ENCODE data around the gene ZDHHC7.

Gene ZDHHC7

GRCh38 chr16:85007496-85008214, 3.7 kb downstream of the ZDHHC7 start:
- H3K27ac ChIP-seq (ENCODE audit: low read depth, low read length): no peak overlapping the region
- H3K4me1 ChIP-seq (ENCODE audit: control insufficient read depth in 1 of 2, insufficient read depth in 2 of 2, low read length in 2 of 2): peaks cover 49 to 61% of the 10 kb centered on the region in 2 donors
- peak overlapping the region in 1 of 2 donors; percentile 17 for H3K4me3 ChIP-seq (ENCODE audit: low read depth in 1 of 2, low read length in 2 of 2)
- no peaks in the 10 kb centered on the region for H3K27me3 ChIP-seq (ENCODE audit: control insufficient read depth in 1 of 2, insufficient read depth in 2 of 2, low read length in 2 of 2)
- peaks cover 0 to 7% of the 10 kb centered on the region in 2 donors for H3K36me3 ChIP-seq (ENCODE audit: control insufficient read depth in 1 of 2, insufficient read depth in 2 of 2, low read length in 2 of 2)
- no peaks in the 10 kb centered on the region for H3K9me3 ChIP-seq (ENCODE audit: control insufficient read depth in 1 of 2, low read length in 2 of 2)
- H3K9ac ChIP-seq (ENCODE audit: low read depth in 1 of 2, low read length in 2 of 2): no peak overlapping the region

GRCh38 chr16:85006639-85007038, 4.7 kb downstream of the ZDHHC7 start:
- H3K36me3 ChIP-seq (ENCODE audit: control insufficient read depth in 1 of 2, insufficient read depth in 2 of 2, low read length in 2 of 2): peaks cover 0 to 7% of the 10 kb centered on the region in 2 donors

GRCh38 chr16:85005285-85006069, 5.9 kb downstream of the ZDHHC7 start:
- Histone ChIP-seq H3K27ac (ENCODE audit: low read depth, low read length) (peak overlapping the region; percentile 37), H3K9me3 (ENCODE audit: control insufficient read depth in 1 of 2, low read length in 2 of 2) (no peaks in the 10 kb centered on the region), H3K4me1 (ENCODE audit: control insufficient read depth in 1 of 2, insufficient read depth in 2 of 2, low read length in 2 of 2) (peaks cover 69 to 71% of the 10 kb centered on the region in 2 donors), H3K9ac (ENCODE audit: low read depth in 1 of 2, low read length in 2 of 2) (no peak overlapping the region), H3K27me3 (ENCODE audit: control insufficient read depth in 1 of 2, insufficient read depth in 2 of 2, low read length in 2 of 2) (no peaks in the 10 kb centered on the region), H3K36me3 (ENCODE audit: control insufficient read depth in 1 of 2, insufficient read depth in 2 of 2, low read length in 2 of 2) (peaks cover 0 to 7% of the 10 kb centered on the region in 2 donors), H3K4me3 (ENCODE audit: low read depth in 1 of 2, low read length in 2 of 2) (no peak overlapping the region)

More at GRCh38 chr16:85006639-85007038, 4.7 kb downstream of the ZDHHC7 start:
- H3K4me3 ChIP-seq (ENCODE audit: low read depth in 1 of 2, low read length in 2 of 2): no peak overlapping the region
- H3K9me3 ChIP-seq (ENCODE audit: control insufficient read depth in 1 of 2, low read length in 2 of 2): no peaks in the 10 kb centered on the region
- no peaks in the 10 kb centered on the region for H3K27me3 ChIP-seq (ENCODE audit: control insufficient read depth in 1 of 2, insufficient read depth in 2 of 2, low read length in 2 of 2)
- H3K4me1 ChIP-seq (ENCODE audit: control insufficient read depth in 1 of 2, insufficient read depth in 2 of 2, low read length in 2 of 2): peaks cover 59 to 62% of the 10 kb centered on the region in 2 donors
- no peak overlapping the region for H3K27ac ChIP-seq (ENCODE audit: low read depth, low read length)
- no peak overlapping the region for H3K9ac ChIP-seq (ENCODE audit: low read depth in 1 of 2, low read length in 2 of 2)

GRCh38 chr16:85004587-85005205, 6.6 kb downstream of the ZDHHC7 start:
- Histone ChIP-seq H3K9ac (ENCODE audit: low read depth in 1 of 2, low read length in 2 of 2) (no peak overlapping the region), H3K27me3 (ENCODE audit: control insufficient read depth in 1 of 2, insufficient read depth in 2 of 2, low read length in 2 of 2) (no peaks in the 10 kb centered on the region), H3K4me3 (ENCODE audit: low read depth in 1 of 2, low read length in 2 of 2) (no peak overlapping the region), H3K27ac (ENCODE audit: low read depth, low read length) (peak overlapping the region; percentile 37), H3K36me3 (ENCODE audit: control insufficient read depth in 1 of 2, insufficient read depth in 2 of 2, low read length in 2 of 2) (peaks cover 0 to 7% of the 10 kb centered on the region in 2 donors), H3K4me1 (ENCODE audit: control insufficient read depth in 1 of 2, insufficient read depth in 2 of 2, low read length in 2 of 2) (peaks cover 64 to 75% of the 10 kb centered on the region in 2 donors), H3K9me3 (ENCODE audit: control insufficient read depth in 1 of 2, low read length in 2 of 2) (no peaks in the 10 kb centered on the region)

GRCh38 chr16:85003725-85004586, 7.4 kb downstream of the ZDHHC7 start:
- H3K4me3 ChIP-seq (ENCODE audit: low read depth in 1 of 2, low read length in 2 of 2): peak overlapping the region in 1 of 2 donors; percentile 7

GRCh38 chr16:85003076-85003475, 8.3 kb downstream of the ZDHHC7 start:
- H3K4me1 ChIP-seq (ENCODE audit: control insufficient read depth in 1 of 2, insufficient read depth in 2 of 2, low read length in 2 of 2): peaks cover 52 to 66% of the 10 kb centered on the region in 2 donors

More at GRCh38 chr16:85003725-85004586, 7.4 kb downstream of the ZDHHC7 start:
- H3K9me3 ChIP-seq (ENCODE audit: control insufficient read depth in 1 of 2, low read length in 2 of 2): no peaks in the 10 kb centered on the region
- H3K4me1 ChIP-seq (ENCODE audit: control insufficient read depth in 1 of 2, insufficient read depth in 2 of 2, low read length in 2 of 2): peaks cover 59 to 70% of the 10 kb centered on the region in 2 donors
- no peaks in the 10 kb centered on the region for H3K27me3 ChIP-seq (ENCODE audit: control insufficient read depth in 1 of 2, insufficient read depth in 2 of 2, low read length in 2 of 2)
- peak overlapping the region in 1 of 2 donors; percentile 13 for H3K9ac ChIP-seq (ENCODE audit: low read depth in 1 of 2, low read length in 2 of 2)
- H3K36me3 ChIP-seq (ENCODE audit: control insufficient read depth in 1 of 2, insufficient read depth in 2 of 2, low read length in 2 of 2): peaks cover 0 to 9% of the 10 kb centered on the region in 2 donors
- no peak overlapping the region for H3K27ac ChIP-seq (ENCODE audit: low read depth, low read length)

GRCh38 chr16:85002608-85003007, 8.7 kb downstream of the ZDHHC7 start:
- Histone ChIP-seq H3K36me3 (ENCODE audit: control insufficient read depth in 1 of 2, insufficient read depth in 2 of 2, low read length in 2 of 2) (peaks cover 0 to 6% of the 10 kb centered on the region in 2 donors), H3K9me3 (ENCODE audit: control insufficient read depth in 1 of 2, low read length in 2 of 2) (no peaks in the 10 kb centered on the region), H3K27ac (ENCODE audit: low read depth, low read length) (peak overlapping the region; percentile 57), H3K4me1 (ENCODE audit: control insufficient read depth in 1 of 2, insufficient read depth in 2 of 2, low read length in 2 of 2) (peaks cover 47 to 61% of the 10 kb centered on the region in 2 donors), H3K27me3 (ENCODE audit: control insufficient read depth in 1 of 2, insufficient read depth in 2 of 2, low read length in 2 of 2) (no peaks in the 10 kb centered on the region), H3K4me3 (ENCODE audit: low read depth in 1 of 2, low read length in 2 of 2) (peak overlapping the region; percentile 10 to 50), H3K9ac (ENCODE audit: low read depth in 1 of 2, low read length in 2 of 2) (peak overlapping the region in 1 of 2 donors; percentile 35)

More at GRCh38 chr16:85003076-85003475, 8.3 kb downstream of the ZDHHC7 start:
- H3K27ac ChIP-seq (ENCODE audit: low read depth, low read length): peak overlapping the region; percentile 57
- H3K27me3 ChIP-seq (ENCODE audit: control insufficient read depth in 1 of 2, insufficient read depth in 2 of 2, low read length in 2 of 2): no peaks in the 10 kb centered on the region
- no peak overlapping the region for H3K4me3 ChIP-seq (ENCODE audit: low read depth in 1 of 2, low read length in 2 of 2)
- H3K9me3 ChIP-seq (ENCODE audit: control insufficient read depth in 1 of 2, low read length in 2 of 2): no peaks in the 10 kb centered on the region
- peak overlapping the region in 1 of 2 donors; percentile 28 for H3K9ac ChIP-seq (ENCODE audit: low read depth in 1 of 2, low read length in 2 of 2)
- peaks cover 0 to 6% of the 10 kb centered on the region in 2 donors for H3K36me3 ChIP-seq (ENCODE audit: control insufficient read depth in 1 of 2, insufficient read depth in 2 of 2, low read length in 2 of 2)

- Histone ChIP-seq H3K27ac (ENCODE audit: low read depth, low read length) (peak overlapping the region; percentile 57), H3K36me3 (ENCODE audit: control insufficient read depth in 1 of 2, insufficient read depth in 2 of 2, low read length in 2 of 2) (peaks cover 0 to 6% of the 10 kb centered on the region in 2 donors), H3K9me3 (ENCODE audit: control insufficient read depth in 1 of 2, low read length in 2 of 2) (no peaks in the 10 kb centered on the region), H3K4me1 (ENCODE audit: control insufficient read depth in 1 of 2, insufficient read depth in 2 of 2, low read length in 2 of 2) (peaks cover 46 to 56% of the 10 kb centered on the region in 2 donors), H3K9ac (ENCODE audit: low read depth in 1 of 2, low read length in 2 of 2) (peak overlapping the region in 1 of 2 donors; percentile 35), H3K4me3 (ENCODE audit: low read depth in 1 of 2, low read length in 2 of 2) (peak overlapping the region; percentile 10 to 50), H3K27me3 (ENCODE audit: control insufficient read depth in 1 of 2, insufficient read depth in 2 of 2, low read length in 2 of 2) (no peaks in the 10 kb centered on the region)
These were observed 9.2 kb downstream of the ZDHHC7 start for GRCh38 chr16:85002099-85002541.

GRCh38 chr16:84999857-85000480, 11.4 kb downstream of the ZDHHC7 start:
- peaks cover 46 to 65% of the 10 kb centered on the region in 2 donors for H3K4me1 ChIP-seq (ENCODE audit: control insufficient read depth in 1 of 2, insufficient read depth in 2 of 2, low read length in 2 of 2)
- no peaks in the 10 kb centered on the region for H3K9me3 ChIP-seq (ENCODE audit: control insufficient read depth in 1 of 2, low read length in 2 of 2)
- H3K9ac ChIP-seq (ENCODE audit: low read depth in 1 of 2, low read length in 2 of 2): peak overlapping the region in 1 of 2 donors; percentile 8
- no peaks in the 10 kb centered on the region for H3K27me3 ChIP-seq (ENCODE audit: control insufficient read depth in 1 of 2, insufficient read depth in 2 of 2, low read length in 2 of 2)
- H3K4me3 ChIP-seq (ENCODE audit: low read depth in 1 of 2, low read length in 2 of 2): no peak overlapping the region
- no peak overlapping the region for H3K27ac ChIP-seq (ENCODE audit: low read depth, low read length)
- peaks cover 0 to 8% of the 10 kb centered on the region in 2 donors for H3K36me3 ChIP-seq (ENCODE audit: control insufficient read depth in 1 of 2, insufficient read depth in 2 of 2, low read length in 2 of 2)
